Thoracic aorta (tissue), 2 donors: Measurements from ENCODE around the gene ZCCHC9. TPM values are rescaled to one million over a fixed set of nuclear protein-coding genes. Genes with fewer than 3 reads are reported as not detected.
"Not testable (repeated sequence)": the region's sequence is repeated elsewhere in the genome, so short reads cannot be mapped to it uniquely, and the experiment has no call there.

Experiments used
- ATAC-seq: fragments of 150-250 bp; one replicate; pipeline ENCODE4 v1.8.0; 2017; ENCODE audit warnings: low read depth; ENCODE audit not compliant: insufficient number of reproducible peaks, low FRiP score
- DNase-seq: peaks from one replicate; pipeline ENCODE4 v3.0.0-alpha.2; 2020; ENCODE audit warnings: low spot score
- H3K27ac ChIP-seq, 2 donors: fragments of 200-600 bp; sonication (generic); 1 replicate in 1 of 2; 2 replicates in 1 of 2; pipeline ENCODE4 v1.5.1; 2016; ENCODE audit warnings: mild to moderate bottlenecking in 2 of 2, moderate library complexity in 2 of 2
- H3K27me3 ChIP-seq: fragments of 200-600 bp; sonication (generic); replicated peaks from 2 replicates; pipeline ENCODE4 v1.6.0; 2016; ENCODE audit warnings: mild to moderate bottlenecking; ENCODE audit not compliant: insufficient read depth
- H3K36me3 ChIP-seq: fragments of 200-600 bp; sonication (generic); one replicate; pipeline ENCODE4 v1.5.1; 2016
- H3K4me1 ChIP-seq, 2 donors: fragments of 200-600 bp; sonication (generic); 1 replicate in 1 of 2; 2 replicates in 1 of 2; pipeline versions ENCODE4 v1.5.1 to v1.6.0; 2016; ENCODE audit warnings: low read depth in 2 of 2, mild to moderate bottlenecking in 1 of 2; ENCODE audit not compliant: control insufficient read depth in 1 of 2
- H3K4me3 ChIP-seq: fragments of 200-600 bp; sonication (generic); 2 replicates; pipeline ENCODE4 v1.5.1; 2016; ENCODE audit warnings: mild to moderate bottlenecking
- H3K9me3 ChIP-seq: fragments of 200-600 bp; sonication (generic); 2 replicates; pipeline ENCODE4 v1.5.1; 2016
- total RNA-seq, 2 donors: library from RNA; depleted of rRNA; stranded (reverse); fragments of >200 nt; gene quantifications; one replicate each; pipeline versions ENCODE4 v1.1.0 to v1.2.3, GENCODE V29; 2016
- TF ChIP-seq, protein P1 (sequence below): fragments of 200-600 bp; sonication (generic); IDR thresholded peaks from one replicate; pipeline ENCODE4 v1.5.1; 2019; ENCODE audit warnings: antibody characterized with exemption

ZCCHC9 gene
- total RNA-seq, 2 donors from 2014 or later = 4.9 to 22.1 TPM

- ATAC-seq (no peak), DNase-seq (no peak)
- H3K27ac ChIP-seq = no peak overlapping the region
- no peak overlapping the region for H3K4me3 ChIP-seq
- TF ChIP-seq, protein P1, sequence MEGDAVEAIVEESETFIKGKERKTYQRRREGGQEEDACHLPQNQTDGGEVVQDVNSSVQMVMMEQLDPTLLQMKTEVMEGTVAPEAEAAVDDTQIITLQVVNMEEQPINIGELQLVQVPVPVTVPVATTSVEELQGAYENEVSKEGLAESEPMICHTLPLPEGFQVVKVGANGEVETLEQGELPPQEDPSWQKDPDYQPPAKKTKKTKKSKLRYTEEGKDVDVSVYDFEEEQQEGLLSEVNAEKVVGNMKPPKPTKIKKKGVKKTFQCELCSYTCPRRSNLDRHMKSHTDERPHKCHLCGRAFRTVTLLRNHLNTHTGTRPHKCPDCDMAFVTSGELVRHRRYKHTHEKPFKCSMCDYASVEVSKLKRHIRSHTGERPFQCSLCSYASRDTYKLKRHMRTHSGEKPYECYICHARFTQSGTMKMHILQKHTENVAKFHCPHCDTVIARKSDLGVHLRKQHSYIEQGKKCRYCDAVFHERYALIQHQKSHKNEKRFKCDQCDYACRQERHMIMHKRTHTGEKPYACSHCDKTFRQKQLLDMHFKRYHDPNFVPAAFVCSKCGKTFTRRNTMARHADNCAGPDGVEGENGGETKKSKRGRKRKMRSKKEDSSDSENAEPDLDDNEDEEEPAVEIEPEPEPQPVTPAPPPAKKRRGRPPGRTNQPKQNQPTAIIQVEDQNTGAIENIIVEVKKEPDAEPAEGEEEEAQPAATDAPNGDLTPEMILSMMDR = no peak
- peaks cover 5% of the 10 kb centered on the region for H3K9me3 ChIP-seq
- no peaks in the 10 kb centered on the region for H3K4me1 ChIP-seq
- H3K27me3 ChIP-seq = no peaks in the 10 kb centered on the region
- peaks cover 47% of the 10 kb centered on the region for H3K36me3 ChIP-seq
Measured at GRCh38 chr5:81256766-81257165, 44.6 kb upstream of the ZCCHC9 start.

GRCh38 chr5:81262796-81263195, 38.6 kb upstream of the ZCCHC9 start:
- H3K27ac ChIP-seq, H3K4me1 ChIP-seq, H3K27me3 ChIP-seq, H3K9me3 ChIP-seq, DNase-seq, ATAC-seq, H3K4me3 ChIP-seq: not testable (repeated sequence)
- H3K36me3 ChIP-seq = peaks cover 29% of the 10 kb centered on the region

- no peaks in the 10 kb centered on the region for H3K9me3 ChIP-seq
- no peak overlapping the region for H3K27ac ChIP-seq
- DNase-seq (no peak), ATAC-seq (no peak)
- no peaks in the 10 kb centered on the region for H3K27me3 ChIP-seq
- no peak overlapping the region for H3K4me3 ChIP-seq
- TF ChIP-seq, protein P1 = no peak
- peaks cover 13% of the 10 kb centered on the region for H3K36me3 ChIP-seq
- no peaks in the 10 kb centered on the region for H3K4me1 ChIP-seq
Measured at GRCh38 chr5:81265101-81265500, 36.3 kb upstream of the ZCCHC9 start.

- Histone ChIP-seq H3K4me3 (no peak overlapping the region), H3K9me3 (peaks cover 4% of the 10 kb centered on the region), H3K27ac (no peak overlapping the region), H3K27me3 (no peaks in the 10 kb centered on the region), H3K4me1 (no peaks in the 10 kb centered on the region), H3K36me3 (peaks cover 6% of the 10 kb centered on the region)
- TF ChIP-seq, protein P1 = no peak
- DNase-seq (no peak), ATAC-seq (no peak)
Measured at GRCh38 chr5:81268521-81269196, 32.7 kb upstream of the ZCCHC9 start.

- Histone ChIP-seq H3K9me3 (peaks cover 7% of the 10 kb centered on the region), H3K27ac (no peak overlapping the region), H3K36me3 (peaks cover 6% of the 10 kb centered on the region), H3K4me3 (no peak overlapping the region), H3K4me1 (no peaks in the 10 kb centered on the region), H3K27me3 (no peaks in the 10 kb centered on the region)
- no peak for ATAC-seq
- TF ChIP-seq, protein P1 = no peak
- DNase-seq = no peak
Measured at GRCh38 chr5:81269751-81270393, 31.5 kb upstream of the ZCCHC9 start.

GRCh38 chr5:81270394-81271027, 30.9 kb upstream of the ZCCHC9 start:
- H3K27ac ChIP-seq, H3K27me3 ChIP-seq, H3K4me1 ChIP-seq, ATAC-seq, H3K4me3 ChIP-seq, H3K36me3 ChIP-seq, DNase-seq: not testable (repeated sequence)
- peaks cover 13% of the 10 kb centered on the region for H3K9me3 ChIP-seq
